NCI-H146 (cell line): Measurements from ENCODE around the gene EPAS1.

Experiments
- DNase-seq: peaks from one replicate; lab custom pipeline; 2025; lab: John Stamatoyannopoulos, UW

The EPAS1 gene

GRCh38 chr2:46339676-46340459, 42.7 kb downstream of the EPAS1 start:
- DNase-seq, result no peak

DNA sequence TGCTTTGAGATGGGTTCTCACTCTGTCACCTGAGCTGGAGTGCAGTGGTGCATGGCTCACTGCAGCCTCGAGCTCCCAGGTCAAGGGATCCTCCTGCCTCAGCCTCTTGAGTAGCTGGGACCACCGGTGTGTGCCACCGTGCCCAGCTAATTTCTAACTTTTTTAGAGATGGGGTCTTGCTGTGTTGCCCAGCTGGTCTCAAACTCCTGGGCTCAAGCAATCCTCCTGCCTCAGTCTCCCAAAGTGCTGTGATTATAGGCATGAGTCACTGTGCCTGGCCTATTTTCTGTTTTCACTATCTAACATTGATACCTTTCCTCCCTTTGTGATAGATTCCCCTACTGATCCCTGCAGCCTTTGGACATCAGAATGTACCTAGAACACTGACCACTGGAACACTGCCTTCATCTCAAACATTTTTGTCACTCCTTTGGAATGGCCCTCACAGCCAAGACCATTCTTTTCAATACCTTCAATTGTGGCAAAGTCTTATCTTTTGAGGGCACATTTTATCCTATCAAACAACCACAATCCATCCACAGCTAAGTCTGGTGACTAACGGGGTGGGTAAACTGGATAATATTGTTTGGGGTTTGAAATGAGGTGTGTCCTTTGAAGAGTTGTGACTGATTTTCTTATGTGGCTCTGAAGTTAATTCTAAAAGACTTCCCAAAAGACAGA, 43.7 kb downstream of the EPAS1 start:
- DNase-seq, result no peak

DNA sequence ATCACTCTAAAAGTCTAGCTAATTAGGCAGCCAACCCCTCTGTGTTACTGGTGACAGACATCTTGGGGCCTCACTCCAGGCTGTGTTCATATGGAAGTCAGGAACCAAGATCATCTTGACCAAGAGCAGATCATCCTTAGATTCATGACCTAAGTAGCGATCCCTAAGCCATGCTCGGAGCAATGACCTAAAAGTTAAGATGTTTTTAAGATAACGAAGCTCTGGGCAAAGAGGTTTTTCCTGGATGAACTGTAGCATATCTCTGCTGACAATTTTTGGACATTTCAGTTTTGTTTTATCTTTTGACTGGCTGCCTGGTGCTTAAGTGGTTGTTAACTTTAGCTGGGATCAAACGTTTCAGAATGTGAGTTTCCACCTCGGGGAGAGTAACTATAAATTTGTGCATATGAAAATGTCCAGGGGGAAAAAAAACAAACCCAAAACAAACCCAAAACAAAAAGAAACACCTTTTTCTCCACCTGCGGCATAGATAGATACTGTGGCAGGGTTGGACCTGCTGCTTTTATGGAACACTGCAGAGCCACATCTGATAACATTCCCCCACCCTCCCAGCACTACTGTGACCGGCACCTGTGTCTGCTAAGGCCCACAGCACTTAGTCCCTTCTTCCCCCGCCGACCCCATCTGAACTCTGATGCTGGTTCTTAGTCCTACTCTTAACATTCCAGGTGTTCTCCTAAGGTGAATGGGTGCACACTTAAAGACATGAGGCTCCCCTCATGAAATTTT, 45.5 kb downstream of the EPAS1 start:
- DNase-seq, result no peak

- DNase-seq, result no peak
These were observed 47.5 kb downstream of the EPAS1 start for GRCh38 chr2:46344706-46345105.

GRCh38 chr2:46345775-46346174, 48.6 kb downstream of the EPAS1 start:
- DNase-seq, result no peak

DNA sequence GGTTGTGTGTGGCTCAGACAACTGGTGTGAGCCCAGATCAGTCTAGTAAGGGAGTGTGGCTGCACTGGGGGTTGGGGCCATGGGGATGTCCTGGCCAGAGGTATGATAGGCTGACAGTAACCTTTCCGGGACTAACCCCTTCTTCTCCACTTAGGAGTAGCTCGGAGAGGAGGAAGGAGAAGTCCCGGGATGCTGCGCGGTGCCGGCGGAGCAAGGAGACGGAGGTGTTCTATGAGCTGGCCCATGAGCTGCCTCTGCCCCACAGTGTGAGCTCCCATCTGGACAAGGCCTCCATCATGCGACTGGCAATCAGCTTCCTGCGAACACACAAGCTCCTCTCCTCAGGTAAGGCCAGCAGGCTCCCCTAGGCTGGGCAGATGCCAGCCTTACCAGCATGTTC, 49.5 kb downstream of the EPAS1 start:
- DNase-seq, result no peak

- no peak for DNase-seq
These were observed 50.6 kb downstream of the EPAS1 start for GRCh38 chr2:46347648-46348280.

- no peak for DNase-seq
These were observed 51.9 kb downstream of the EPAS1 start for GRCh38 chr2:46349115-46349547.

DNA sequence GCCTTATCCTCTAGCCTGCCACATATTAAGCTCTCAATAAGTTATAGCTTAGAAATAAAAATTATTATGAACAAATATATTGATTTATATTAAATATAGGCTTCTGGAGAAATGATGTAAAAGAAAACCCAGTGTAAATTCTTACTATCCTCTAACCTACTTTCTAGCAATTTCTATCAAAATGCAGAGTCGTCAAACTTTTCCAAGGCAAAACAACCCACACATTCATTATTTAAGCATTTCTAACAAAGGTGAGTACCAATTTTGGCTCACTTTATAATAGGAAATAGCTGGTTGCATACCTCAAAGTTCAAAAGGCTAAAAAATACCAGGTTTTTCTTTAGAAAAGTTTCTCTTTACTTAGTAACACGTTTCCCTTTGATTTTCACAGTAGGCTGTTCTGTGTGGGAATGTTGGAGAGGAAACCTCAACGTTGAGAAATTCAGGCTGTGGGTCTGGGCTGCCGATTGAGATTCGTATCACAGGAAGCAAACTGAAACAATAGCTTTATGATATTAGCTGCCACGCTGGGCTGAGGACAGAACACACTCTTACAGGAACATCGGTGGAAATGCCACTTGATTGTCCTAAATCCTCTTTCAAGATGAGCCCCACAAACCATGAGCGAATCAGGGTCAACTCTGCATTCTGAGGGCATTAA, 53.0 kb downstream of the EPAS1 start:
- DNase-seq, result no peak

GRCh38 chr2:46351098-46351749, 54.0 kb downstream of the EPAS1 start:
- DNase-seq, result no peak

GRCh38 chr2:46351750-46352138, 54.5 kb downstream of the EPAS1 start:
- DNase-seq, result no peak

GRCh38 chr2:46352621-46353020, 55.4 kb downstream of the EPAS1 start:
- DNase-seq, result no peak

- DNase-seq, result no peak
These were observed 56.3 kb downstream of the EPAS1 start for GRCh38 chr2:46353509-46353908.

DNA sequence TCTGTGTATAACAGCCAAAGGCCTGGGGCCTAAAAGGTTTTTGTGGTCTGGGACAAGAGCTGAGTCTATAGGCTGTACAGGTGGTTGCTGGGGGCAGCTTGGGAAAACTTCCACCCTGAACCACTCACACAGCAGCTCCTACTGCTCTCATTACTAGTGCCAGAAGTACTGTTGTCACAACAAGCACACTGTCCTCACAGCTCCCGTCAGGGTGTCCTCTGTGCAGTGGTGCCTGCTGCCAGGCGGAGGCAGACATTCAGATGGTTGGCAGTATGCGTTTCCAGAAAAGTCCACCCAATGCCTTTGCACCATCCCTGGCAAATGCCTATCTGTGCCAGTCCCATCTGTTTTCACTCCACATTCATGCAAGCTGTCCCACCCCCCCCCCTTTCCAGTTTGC, 58.5 kb downstream of the EPAS1 start:
- no peak for DNase-seq

DNA sequence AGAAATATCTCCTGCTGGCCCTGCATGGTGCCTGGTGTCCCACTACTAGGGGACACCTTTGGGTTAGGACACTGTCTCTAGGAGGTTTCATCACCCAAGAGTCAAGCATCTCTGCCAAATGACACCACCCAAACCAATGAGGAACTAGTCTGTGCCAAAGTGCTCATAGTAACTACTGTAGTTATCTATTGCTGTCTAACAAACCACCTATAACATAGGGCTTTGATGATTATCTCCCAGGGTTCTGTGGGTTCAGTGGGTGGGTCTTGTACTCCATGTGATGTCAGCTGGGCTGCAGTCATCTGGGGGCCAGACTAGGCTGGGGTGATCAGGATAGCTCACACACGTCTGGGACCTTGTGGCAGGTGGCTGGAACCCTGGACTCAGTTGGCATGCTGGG, 59.8 kb downstream of the EPAS1 start:
- no peak for DNase-seq

DNA sequence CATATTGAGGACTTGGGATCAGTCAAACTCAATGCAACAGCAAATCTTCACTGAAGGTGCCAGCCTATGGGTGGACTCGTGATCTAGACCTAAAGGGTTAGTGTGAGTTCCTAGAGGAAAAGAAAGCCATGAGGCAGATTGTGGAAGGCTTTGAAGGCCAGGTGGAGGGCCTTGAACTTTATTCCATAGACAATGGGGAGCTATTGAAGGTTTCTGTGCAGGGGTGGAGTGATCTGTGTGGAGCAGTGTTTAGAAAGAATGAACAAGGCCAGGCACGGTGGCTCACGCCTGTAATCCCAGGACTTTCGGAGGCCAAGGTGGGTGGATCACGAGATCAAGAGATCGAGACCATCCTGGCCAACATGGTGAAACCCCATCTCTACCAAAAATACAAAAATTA, 61.5 kb downstream of the EPAS1 start:
- no peak for DNase-seq

- no peak for DNase-seq
These were observed 63.1 kb downstream of the EPAS1 start for GRCh38 chr2:46360303-46360702.

DNA sequence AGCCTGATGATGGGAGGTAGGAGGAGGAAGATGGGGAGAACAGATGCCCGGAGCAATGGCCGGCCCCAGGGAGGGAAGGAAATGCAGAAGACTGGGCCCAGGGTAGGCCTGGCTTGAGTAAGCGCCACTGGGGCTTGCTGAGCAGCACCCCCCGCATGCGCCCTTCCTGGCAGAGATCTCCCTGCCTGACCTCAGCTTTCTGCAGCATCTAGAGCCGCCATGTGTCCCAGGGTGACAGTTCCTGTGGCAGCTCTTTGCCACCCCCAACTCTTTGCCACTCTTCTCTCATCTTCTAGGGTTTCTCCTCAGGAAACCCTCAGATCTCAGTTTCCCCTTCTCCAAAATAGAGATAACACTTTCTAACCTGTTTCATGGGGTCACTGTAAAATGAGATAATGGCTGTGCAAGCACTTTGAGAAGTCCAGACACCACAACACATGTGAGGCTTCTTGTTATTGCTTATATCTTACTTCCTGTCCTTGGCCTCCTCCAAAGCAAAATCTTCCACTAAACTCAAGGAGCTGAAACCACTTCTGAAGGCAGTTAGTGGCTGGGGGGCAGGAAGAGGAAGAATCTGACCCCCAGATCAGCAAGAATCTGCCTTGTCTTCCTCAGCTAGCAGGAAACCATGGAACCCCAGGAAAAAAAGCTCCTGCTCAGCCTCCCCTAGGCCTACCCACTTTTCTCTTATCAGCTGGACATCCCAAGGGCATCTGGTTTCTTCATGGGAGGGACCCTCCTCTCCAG, 64.9 kb downstream of the EPAS1 start:
- no peak for DNase-seq

- no peak for DNase-seq
These were observed 65.4 kb downstream of the EPAS1 start for GRCh38 chr2:46362667-46363012.

- DNase-seq, result no peak
These were observed 66.4 kb downstream of the EPAS1 start for GRCh38 chr2:46363535-46364170.
